ENCODE results near the gene ZNF664. TPM values are rescaled to one million over a fixed set of nuclear protein-coding genes. Genes with fewer than 3 reads are reported as not detected.

ZNF664 gene
- polyA plus RNA-seq, 3 donors, result 1.5 to 20.9 (median 2.7) TPM

- WGBS (ENCODE audit: insufficient coverage), result 91% methylated on average over 12 of the region's 15 CpGs
- Mint-ChIP-seq H3K9me3 (peaks cover 0 to 2% (median 0%) of the 10 kb centered on the region in 7 donors), H3K4me3 (no peak overlapping the region), H3K36me3 (peaks cover 0 to 3% of the 10 kb centered on the region in 2 donors), H3K4me1 (no peaks in the 10 kb centered on the region), H3K27me3 (ENCODE audit: low read depth in 3 of 3) (no peaks in the 10 kb centered on the region), H3K27ac (no peak overlapping the region)
- Histone ChIP-seq H3K27ac (ENCODE audit: low read depth in 1 of 2, low read length in 2 of 2) (no peak overlapping the region), H3K4me2 (replicated peaks; ENCODE audit: extremely low read depth, low read length, poor library complexity, severe bottlenecking) (no peak overlapping the region), H3K27me3 (ENCODE audit: control insufficient read depth in 2 of 2, insufficient read depth in 2 of 2, low read length in 2 of 2) (no peaks in the 10 kb centered on the region), H4K20me1 (ENCODE audit: insufficient read depth, low read length) (no peaks in the 10 kb centered on the region), H2AFZ (ENCODE audit: insufficient read depth, low read depth, low read length, poor library complexity, severe bottlenecking) (no peak overlapping the region), H3K9me3 (replicated peaks in 1 of 2; ENCODE audit: control insufficient read depth in 1 of 2, insufficient read depth in 1 of 2, low read length in 2 of 2) (no peaks in the 10 kb centered on the region), H3K4me3 (replicated peaks in 1 of 3; ENCODE audit: low read depth in 2 of 3, low read length in 3 of 3) (no peak overlapping the region), H3K36me3 (replicated peaks in 1 of 2; ENCODE audit: control insufficient read depth in 1 of 2, insufficient read depth in 2 of 2, low read length in 2 of 2) (no peaks in the 10 kb centered on the region), H3K79me2 (ENCODE audit: insufficient read depth, low read length) (no peaks in the 10 kb centered on the region), H3K4me1 (ENCODE audit: control insufficient read depth in 1 of 2, insufficient read depth in 2 of 2, low read length in 2 of 2) (no peaks in the 10 kb centered on the region), H3K9ac (ENCODE audit: insufficient read depth, low read length, poor library complexity, severe bottlenecking) (no peak overlapping the region)
- DNase-seq, result no peak
- intact Hi-C loops (cut with micrococcal nuclease), result no loop called here
- TF ChIP-seq, protein P1, sequence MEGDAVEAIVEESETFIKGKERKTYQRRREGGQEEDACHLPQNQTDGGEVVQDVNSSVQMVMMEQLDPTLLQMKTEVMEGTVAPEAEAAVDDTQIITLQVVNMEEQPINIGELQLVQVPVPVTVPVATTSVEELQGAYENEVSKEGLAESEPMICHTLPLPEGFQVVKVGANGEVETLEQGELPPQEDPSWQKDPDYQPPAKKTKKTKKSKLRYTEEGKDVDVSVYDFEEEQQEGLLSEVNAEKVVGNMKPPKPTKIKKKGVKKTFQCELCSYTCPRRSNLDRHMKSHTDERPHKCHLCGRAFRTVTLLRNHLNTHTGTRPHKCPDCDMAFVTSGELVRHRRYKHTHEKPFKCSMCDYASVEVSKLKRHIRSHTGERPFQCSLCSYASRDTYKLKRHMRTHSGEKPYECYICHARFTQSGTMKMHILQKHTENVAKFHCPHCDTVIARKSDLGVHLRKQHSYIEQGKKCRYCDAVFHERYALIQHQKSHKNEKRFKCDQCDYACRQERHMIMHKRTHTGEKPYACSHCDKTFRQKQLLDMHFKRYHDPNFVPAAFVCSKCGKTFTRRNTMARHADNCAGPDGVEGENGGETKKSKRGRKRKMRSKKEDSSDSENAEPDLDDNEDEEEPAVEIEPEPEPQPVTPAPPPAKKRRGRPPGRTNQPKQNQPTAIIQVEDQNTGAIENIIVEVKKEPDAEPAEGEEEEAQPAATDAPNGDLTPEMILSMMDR (IDR thresholded peaks at IDR 0.05), result no peak
Observed at GRCh38 chr12:123949770-123950165, 23.2 kb upstream of the ZNF664 start.

DNA sequence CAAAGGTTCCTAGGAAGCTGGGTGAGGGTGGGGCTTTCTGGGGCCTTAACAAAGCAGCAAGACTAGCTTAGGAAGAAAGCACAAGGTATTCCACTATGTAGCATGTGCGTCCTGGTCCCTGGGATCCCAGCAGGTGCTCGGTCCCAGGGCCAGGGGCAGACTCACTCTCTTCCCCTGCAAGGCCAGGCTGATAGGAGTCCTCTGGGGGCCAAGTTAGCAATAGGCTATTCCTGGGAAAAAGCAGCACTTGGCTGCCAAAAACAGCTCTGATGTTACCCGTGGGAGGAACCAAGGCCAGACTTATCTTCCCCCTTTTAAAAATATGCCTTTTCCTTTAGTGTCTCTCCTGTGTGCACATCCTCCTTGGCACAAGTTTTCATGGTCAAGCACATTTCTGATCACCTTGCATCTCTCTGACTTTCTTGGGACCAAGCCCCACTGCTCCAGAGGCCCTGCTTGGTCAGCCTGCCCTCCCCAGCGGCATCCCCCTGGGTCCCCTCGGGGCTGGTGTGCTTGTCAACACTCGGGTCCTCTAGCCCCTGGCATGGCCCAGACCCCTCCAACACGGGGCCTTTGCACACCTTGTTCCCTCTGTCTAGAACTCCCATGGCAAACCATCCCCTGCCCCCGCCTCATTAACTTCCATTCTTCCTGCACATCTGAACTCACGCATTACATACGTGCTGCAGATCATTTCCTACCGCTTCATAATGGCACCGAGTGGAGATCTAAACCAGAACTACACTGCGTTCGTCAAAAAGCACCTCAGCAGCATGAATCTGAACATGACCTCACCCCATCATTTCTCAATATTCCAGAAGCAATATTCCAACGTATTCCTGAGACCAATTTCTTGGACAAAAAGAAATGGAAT is 22.3 kb upstream of the ZNF664 start:
- no peak overlapping the region for H3K27ac ChIP-seq (ENCODE audit: low read depth in 1 of 2, low read length in 2 of 2)
- H4K20me1 ChIP-seq (ENCODE audit: insufficient read depth, low read length), result no peaks in the 10 kb centered on the region
- H3K9me3 ChIP-seq (replicated peaks in 1 of 2; ENCODE audit: control insufficient read depth in 1 of 2, insufficient read depth in 1 of 2, low read length in 2 of 2), result no peaks in the 10 kb centered on the region
- WGBS (ENCODE audit: insufficient coverage), result over 99% methylated on average over 12 of the region's 15 CpGs
- Mint-ChIP-seq H3K27me3 (ENCODE audit: low read depth in 3 of 3) (no peaks in the 10 kb centered on the region), H3K36me3 (peaks cover 0 to 2% of the 10 kb centered on the region in 2 donors), H3K27ac (no peak overlapping the region), H3K9me3 (peaks cover 0 to 2% (median 0%) of the 10 kb centered on the region in 7 donors), H3K4me3 (no peak overlapping the region), H3K4me1 (no peaks in the 10 kb centered on the region)
- H3K9ac ChIP-seq (ENCODE audit: insufficient read depth, low read length, poor library complexity, severe bottlenecking), result no peak overlapping the region
- intact Hi-C loops (cut with micrococcal nuclease), result no loop called here
- DNase-seq, result no peak
- no peaks in the 10 kb centered on the region for H3K79me2 ChIP-seq (ENCODE audit: insufficient read depth, low read length)
- H2AFZ ChIP-seq (ENCODE audit: insufficient read depth, low read depth, low read length, poor library complexity, severe bottlenecking), result no peak overlapping the region
- H3K36me3 ChIP-seq (replicated peaks in 1 of 2; ENCODE audit: control insufficient read depth in 1 of 2, insufficient read depth in 2 of 2, low read length in 2 of 2), result no peaks in the 10 kb centered on the region
- no peaks in the 10 kb centered on the region for H3K4me1 ChIP-seq (ENCODE audit: control insufficient read depth in 1 of 2, insufficient read depth in 2 of 2, low read length in 2 of 2)
- no peaks in the 10 kb centered on the region for H3K27me3 ChIP-seq (ENCODE audit: control insufficient read depth in 2 of 2, insufficient read depth in 2 of 2, low read length in 2 of 2)
- H3K4me2 ChIP-seq (replicated peaks; ENCODE audit: extremely low read depth, low read length, poor library complexity, severe bottlenecking), result no peak overlapping the region
- TF ChIP-seq, protein P1 (IDR thresholded peaks at IDR 0.05), result no peak
- no peak overlapping the region for H3K4me3 ChIP-seq (replicated peaks in 1 of 3; ENCODE audit: low read depth in 2 of 3, low read length in 3 of 3)
